GM12864 (cell line): ENCODE measurements around the gene TMEM245.

Source experiments
- DNase-seq: peaks from one replicate; pipeline ENCODE4 v3.0.0-alpha.2; 2011; ENCODE audit warnings: low read depth
- H3K4me3 ChIP-seq: 2 replicates; pipeline ENCODE4 v1.5.1; 2011; ENCODE audit warnings: mild to moderate bottlenecking, low read depth, low read length, control low read depth
- CTCF ChIP-seq: IDR thresholded peaks from 2 replicates; pipeline ENCODE4 v1.5.1; 2011; ENCODE audit warnings: low read depth, mild to moderate bottlenecking, moderate library complexity, low read length, control low read depth, inconsistent platforms; ENCODE audit errors: missing control alignments

The TMEM245 gene

GRCh38 chr9:109050444-109050843 is 69.3 kb downstream of the TMEM245 start:
- DNase-seq: no peak
- no peak for TF ChIP-seq CTCF
- no peak overlapping the region for H3K4me3 ChIP-seq

- TF ChIP-seq CTCF: no peak
- no peak overlapping the region for H3K4me3 ChIP-seq
- DNase-seq: no peak
Observed at GRCh38 chr9:109048822-109049221, 70.9 kb downstream of the TMEM245 start.

- no peak for TF ChIP-seq CTCF
- no peak overlapping the region for H3K4me3 ChIP-seq
- DNase-seq: no peak
Observed at GRCh38 chr9:109047259-109047658, 72.5 kb downstream of the TMEM245 start.

GRCh38 chr9:109046346-109046745 is 73.4 kb downstream of the TMEM245 start:
- no peak overlapping the region for H3K4me3 ChIP-seq
- no peak for TF ChIP-seq CTCF
- DNase-seq: no peak

GRCh38 chr9:109043578-109043977 is 76.2 kb downstream of the TMEM245 start:
- H3K4me3 ChIP-seq: no peak overlapping the region
- TF ChIP-seq CTCF: no peak
- DNase-seq: no peak

- TF ChIP-seq CTCF: no peak
- no peak overlapping the region for H3K4me3 ChIP-seq
- DNase-seq: no peak
Observed at GRCh38 chr9:109040571-109040970, 79.2 kb downstream of the TMEM245 start.

GRCh38 chr9:109039539-109039938 is 80.2 kb downstream of the TMEM245 start:
- DNase-seq: no peak
- TF ChIP-seq CTCF: no peak
- no peak overlapping the region for H3K4me3 ChIP-seq
